ENCODE results near the gene NCOA4. TPM values are rescaled to one million over a fixed set of nuclear protein-coding genes. Genes with fewer than 3 reads are reported as not detected.

The NCOA4 gene
- total RNA-seq, 2 donors from 2014 or later = 132 to 192 TPM

DNA sequence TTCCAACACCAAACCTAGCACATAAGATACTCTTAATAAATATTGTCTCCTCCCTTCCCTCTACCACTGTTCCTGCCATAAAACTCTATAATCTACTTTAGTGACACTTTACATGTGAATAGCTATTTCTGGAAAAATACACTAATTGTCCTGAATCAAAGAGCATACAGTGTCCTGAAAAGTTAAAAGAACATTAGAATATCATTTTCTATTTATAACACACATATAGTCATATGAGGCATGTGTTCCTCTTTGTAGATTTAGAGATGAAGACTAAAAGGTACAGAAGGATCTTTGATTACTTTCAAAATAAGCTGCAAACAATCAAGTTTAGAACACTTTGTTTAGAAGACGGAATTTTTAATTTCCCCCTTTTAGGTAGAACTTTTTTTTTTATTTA is 13.6 kb downstream of the NCOA4 start:
- Histone ChIP-seq H3K9me3 (no peaks in the 10 kb centered on the region), H3K36me3 (peaks cover 22% of the 10 kb centered on the region), H3K9ac (ENCODE audit: low read depth in 2 of 2, low read length in 2 of 2) (no peak overlapping the region), H3K4me3 (no peak overlapping the region), H3K27ac (no peak overlapping the region), H3K27me3 (no peaks in the 10 kb centered on the region), H3K4me1 (no peaks in the 10 kb centered on the region)
- intact Hi-C loops (cut with DNase I) = no loop called here
- TF ChIP-seq, protein P1, sequence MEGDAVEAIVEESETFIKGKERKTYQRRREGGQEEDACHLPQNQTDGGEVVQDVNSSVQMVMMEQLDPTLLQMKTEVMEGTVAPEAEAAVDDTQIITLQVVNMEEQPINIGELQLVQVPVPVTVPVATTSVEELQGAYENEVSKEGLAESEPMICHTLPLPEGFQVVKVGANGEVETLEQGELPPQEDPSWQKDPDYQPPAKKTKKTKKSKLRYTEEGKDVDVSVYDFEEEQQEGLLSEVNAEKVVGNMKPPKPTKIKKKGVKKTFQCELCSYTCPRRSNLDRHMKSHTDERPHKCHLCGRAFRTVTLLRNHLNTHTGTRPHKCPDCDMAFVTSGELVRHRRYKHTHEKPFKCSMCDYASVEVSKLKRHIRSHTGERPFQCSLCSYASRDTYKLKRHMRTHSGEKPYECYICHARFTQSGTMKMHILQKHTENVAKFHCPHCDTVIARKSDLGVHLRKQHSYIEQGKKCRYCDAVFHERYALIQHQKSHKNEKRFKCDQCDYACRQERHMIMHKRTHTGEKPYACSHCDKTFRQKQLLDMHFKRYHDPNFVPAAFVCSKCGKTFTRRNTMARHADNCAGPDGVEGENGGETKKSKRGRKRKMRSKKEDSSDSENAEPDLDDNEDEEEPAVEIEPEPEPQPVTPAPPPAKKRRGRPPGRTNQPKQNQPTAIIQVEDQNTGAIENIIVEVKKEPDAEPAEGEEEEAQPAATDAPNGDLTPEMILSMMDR (IDR thresholded peaks at IDR 0.05) = no peak
- DNase-seq = no peak

- peaks cover 22% of the 10 kb centered on the region for H3K36me3 ChIP-seq
- intact Hi-C loops (cut with DNase I) = no loop called here
- H3K27me3 ChIP-seq = no peaks in the 10 kb centered on the region
- H3K27ac ChIP-seq = no peak overlapping the region
- no peak for DNase-seq
- no peak overlapping the region for H3K4me3 ChIP-seq
- H3K9ac ChIP-seq (ENCODE audit: low read depth in 2 of 2, low read length in 2 of 2) = no peak overlapping the region
- no peaks in the 10 kb centered on the region for H3K4me1 ChIP-seq
- H3K9me3 ChIP-seq = no peaks in the 10 kb centered on the region
- TF ChIP-seq, protein P1 (IDR thresholded peaks at IDR 0.05) = no peak
These were observed 14.2 kb downstream of the NCOA4 start for GRCh38 chr10:46016190-46016589.

GRCh38 chr10:46014683-46015405 is 15.6 kb downstream of the NCOA4 start:
- DNase-seq = no peak
- Histone ChIP-seq H3K27ac (no peak overlapping the region), H3K4me3 (no peak overlapping the region), H3K4me1 (no peaks in the 10 kb centered on the region), H3K36me3 (peaks cover 22% of the 10 kb centered on the region), H3K9ac (ENCODE audit: low read depth in 2 of 2, low read length in 2 of 2) (no peak overlapping the region), H3K9me3 (no peaks in the 10 kb centered on the region), H3K27me3 (no peaks in the 10 kb centered on the region)
- intact Hi-C loops (cut with DNase I) = no loop called here
- TF ChIP-seq, protein P1 (IDR thresholded peaks at IDR 0.05) = no peak

GRCh38 chr10:46014206-46014605 is 16.2 kb downstream of the NCOA4 start:
- TF ChIP-seq, protein P1 (IDR thresholded peaks at IDR 0.05) = no peak
- Histone ChIP-seq H3K9me3 (no peaks in the 10 kb centered on the region), H3K4me1 (no peaks in the 10 kb centered on the region), H3K27ac (no peak overlapping the region), H3K36me3 (peaks cover 22% of the 10 kb centered on the region), H3K4me3 (no peak overlapping the region), H3K27me3 (no peaks in the 10 kb centered on the region), H3K9ac (ENCODE audit: low read depth in 2 of 2, low read length in 2 of 2) (no peak overlapping the region)
- intact Hi-C loops (cut with DNase I) = no loop called here
- no peak for DNase-seq

GRCh38 chr10:46012746-46013145 is 17.7 kb downstream of the NCOA4 start:
- H3K4me1 ChIP-seq = no peaks in the 10 kb centered on the region
- no peaks in the 10 kb centered on the region for H3K9me3 ChIP-seq
- TF ChIP-seq, protein P1 (IDR thresholded peaks at IDR 0.05) = no peak
- no peaks in the 10 kb centered on the region for H3K27me3 ChIP-seq
- H3K36me3 ChIP-seq = peaks cover 22% of the 10 kb centered on the region
- intact Hi-C loops (cut with DNase I) = no loop called here
- no peak for DNase-seq
- H3K27ac ChIP-seq = no peak overlapping the region
- no peak overlapping the region for H3K9ac ChIP-seq (ENCODE audit: low read depth in 2 of 2, low read length in 2 of 2)
- no peak overlapping the region for H3K4me3 ChIP-seq

Data from colonic mucosa (tissue), 4 donors.